ENCODE measurements around the gene PIP4P1. TPM values are rescaled to one million over a fixed set of nuclear protein-coding genes. Genes with fewer than 3 reads are reported as not detected.

The PIP4P1 gene
- total RNA-seq, 1 donor from 2014 or later = 24.1 TPM

- intact Hi-C loops (cut with DNase I) = no loop called here
- Histone ChIP-seq H3K9me3 (no peaks in the 10 kb centered on the region), H3K27ac (no peak overlapping the region), H3K36me3 (no peaks in the 10 kb centered on the region), H3K4me1 (no peaks in the 10 kb centered on the region), H3K27me3 (no peaks in the 10 kb centered on the region), H3K4me3 (no peak overlapping the region)
- DNase-seq (ENCODE audit: extremely low spot score in 2 of 2) = no peak
- TF ChIP-seq POLR2AphosphoS5 (IDR thresholded peaks at IDR 0.05; ENCODE audit: insufficient read depth in 1 of 2, low read depth in 1 of 2) = no peak
- no peak for TF ChIP-seq CTCF (IDR thresholded peaks at IDR 0.05)
- no peak for TF ChIP-seq POLR2A (IDR thresholded peaks at IDR 0.05)
Measured at GRCh38 chr14:20501346-20501745, 40.1 kb upstream of the PIP4P1 start.

GRCh38 chr14:20499881-20500280 lies 38.6 kb upstream of the PIP4P1 start:
- no peak for TF ChIP-seq CTCF (IDR thresholded peaks at IDR 0.05)
- TF ChIP-seq POLR2AphosphoS5 (IDR thresholded peaks at IDR 0.05; ENCODE audit: insufficient read depth in 1 of 2, low read depth in 1 of 2) = no peak
- no peak for TF ChIP-seq POLR2A (IDR thresholded peaks at IDR 0.05)
- DNase-seq (ENCODE audit: extremely low spot score in 2 of 2) = no peak
- Histone ChIP-seq H3K27ac (no peak overlapping the region), H3K4me1 (no peaks in the 10 kb centered on the region), H3K4me3 (no peak overlapping the region), H3K27me3 (no peaks in the 10 kb centered on the region), H3K36me3 (no peaks in the 10 kb centered on the region), H3K9me3 (no peaks in the 10 kb centered on the region)
- intact Hi-C loops (cut with DNase I) = no loop called here

GRCh38 chr14:20499108-20499507 lies 37.9 kb upstream of the PIP4P1 start:
- TF ChIP-seq POLR2AphosphoS5 (IDR thresholded peaks at IDR 0.05; ENCODE audit: insufficient read depth in 1 of 2, low read depth in 1 of 2) (no peak), POLR2A (IDR thresholded peaks at IDR 0.05) (no peak), CTCF (IDR thresholded peaks at IDR 0.05) (no peak)
- Histone ChIP-seq H3K27me3 (no peaks in the 10 kb centered on the region), H3K4me1 (no peaks in the 10 kb centered on the region), H3K4me3 (no peak overlapping the region), H3K36me3 (no peaks in the 10 kb centered on the region), H3K27ac (no peak overlapping the region), H3K9me3 (no peaks in the 10 kb centered on the region)
- intact Hi-C loops (cut with DNase I) = no loop called here
- no peak for DNase-seq (ENCODE audit: extremely low spot score in 2 of 2)

- no peak overlapping the region for H3K4me3 ChIP-seq
- no peaks in the 10 kb centered on the region for H3K4me1 ChIP-seq
- intact Hi-C loops (cut with DNase I) = no loop called here
- no peaks in the 10 kb centered on the region for H3K9me3 ChIP-seq
- H3K36me3 ChIP-seq = no peaks in the 10 kb centered on the region
- no peak for TF ChIP-seq CTCF (IDR thresholded peaks at IDR 0.05)
- no peak for TF ChIP-seq POLR2A (IDR thresholded peaks at IDR 0.05)
- TF ChIP-seq POLR2AphosphoS5 (IDR thresholded peaks at IDR 0.05; ENCODE audit: insufficient read depth in 1 of 2, low read depth in 1 of 2) = no peak
- DNase-seq (ENCODE audit: extremely low spot score in 2 of 2) = no peak
- no peak overlapping the region for H3K27ac ChIP-seq
- no peaks in the 10 kb centered on the region for H3K27me3 ChIP-seq
Measured at GRCh38 chr14:20498622-20499021, 37.4 kb upstream of the PIP4P1 start.

GRCh38 chr14:20494935-20495766 lies 33.9 kb upstream of the PIP4P1 start:
- no peak for DNase-seq (ENCODE audit: extremely low spot score in 2 of 2)
- H3K36me3 ChIP-seq = no peaks in the 10 kb centered on the region
- H3K27ac ChIP-seq = no peak overlapping the region
- no peaks in the 10 kb centered on the region for H3K27me3 ChIP-seq
- no peak overlapping the region for H3K4me3 ChIP-seq
- intact Hi-C loops (cut with DNase I) = no loop called here
- no peaks in the 10 kb centered on the region for H3K9me3 ChIP-seq
- TF ChIP-seq POLR2AphosphoS5 (IDR thresholded peaks at IDR 0.05; ENCODE audit: insufficient read depth in 1 of 2, low read depth in 1 of 2) = peak in 1 of 2 donors; percentile 43
- no peak for TF ChIP-seq CTCF (IDR thresholded peaks at IDR 0.05)
- no peak for TF ChIP-seq POLR2A (IDR thresholded peaks at IDR 0.05)
- H3K4me1 ChIP-seq = no peaks in the 10 kb centered on the region

All from vagina (tissue), 2 donors.